ENCODE data around the gene SPATA2L. TPM values are rescaled to one million over a fixed set of nuclear protein-coding genes. Genes with fewer than 3 reads are reported as not detected.
"Not testable (repeated sequence)": the region's sequence is repeated elsewhere in the genome, so short reads cannot be mapped to it uniquely, and the experiment has no call there.

SPATA2L gene
- total and polyA plus RNA-seq, 3 experiments from 2014 or later = 7.0 to 10.3 (median 7.6) TPM

DNA sequence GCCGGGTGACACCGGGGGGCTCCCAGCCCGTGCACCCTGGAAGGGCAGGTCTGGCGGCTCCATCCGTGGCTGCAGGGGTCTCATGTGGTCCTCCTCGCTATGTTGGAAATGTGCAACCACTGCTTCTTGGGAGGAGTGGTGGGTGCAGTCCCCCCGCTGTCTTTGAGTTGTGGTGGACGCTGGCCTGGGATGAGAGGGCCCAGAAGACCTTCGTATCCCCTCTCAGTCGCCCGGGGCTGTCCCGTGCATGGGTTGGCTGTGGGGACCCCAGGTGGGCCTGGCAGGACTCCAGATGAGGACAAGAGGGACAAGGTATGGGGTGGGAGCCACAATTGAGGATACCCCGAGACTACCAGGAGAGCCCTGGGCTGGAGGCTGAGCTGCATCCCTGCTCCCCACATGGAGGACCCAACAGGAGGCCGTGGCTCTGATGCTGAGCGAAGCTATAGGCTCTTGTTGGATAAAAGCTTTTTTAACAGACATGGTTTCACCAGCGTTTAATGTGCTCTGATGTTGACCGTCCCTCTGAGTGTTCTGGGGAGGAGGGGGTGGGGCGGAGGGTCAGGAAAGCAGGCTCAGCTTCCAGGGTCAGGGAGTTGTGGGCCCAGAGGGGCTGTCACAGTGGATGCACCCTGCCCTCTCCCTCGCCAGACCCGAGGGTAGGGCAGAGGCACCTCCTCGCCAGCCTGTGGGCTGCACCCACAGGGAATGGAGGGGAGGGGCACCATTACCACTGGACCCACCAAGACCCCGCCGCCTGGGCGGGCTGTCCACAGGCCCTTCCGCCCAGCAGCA, 5.4 kb downstream of the SPATA2L start:
- H3K36me3 Mint-ChIP-seq = peaks cover 0 to 39% (median 0%) of the 10 kb centered on the region in 3 donors
- peaks cover 27% of the 10 kb centered on the region for H3K4me1 ChIP-seq (ENCODE audit: insufficient read depth, low read length)
- no peak overlapping the region for H3K4me3 ChIP-seq (ENCODE audit: low read length)
- H3K4me3 Mint-ChIP-seq = peak overlapping the region in 2 of 7 donors; percentile 44 to 61
- H3K27me3 ChIP-seq (ENCODE audit: insufficient read depth, low read length, poor library complexity, severe bottlenecking) = no peaks in the 10 kb centered on the region
- CTCF ChIA-PET = interaction anchor here (6.7 to 17.8 kb wide), 2 partner anchors 91 to 164 kb away, joined by 111 to 323 read pairs; no protein-coding TSS in a partner anchor
- H3K4me1 Mint-ChIP-seq = peaks cover 12 to 37% (median 19%) of the 10 kb centered on the region in 3 donors
- POLR2A ChIA-PET = no interaction called here
- no peak overlapping the region for H3K27ac ChIP-seq (ENCODE audit: low read depth, low read length)
- no peaks in the 10 kb centered on the region for H3K27me3 Mint-ChIP-seq
- no peaks in the 10 kb centered on the region for H3K9me3 Mint-ChIP-seq
- H3K36me3 ChIP-seq (ENCODE audit: insufficient read depth, low read length) = peaks cover 10% of the 10 kb centered on the region
- H3K27ac Mint-ChIP-seq = peak overlapping the region in 4 of 8 donors; percentile 51 to 91 (median 70)
- peak in 1 of 5 donors; percentile 39 for DNase-seq
- no peaks in the 10 kb centered on the region for H3K9me3 ChIP-seq (ENCODE audit: low read length)

DNA sequence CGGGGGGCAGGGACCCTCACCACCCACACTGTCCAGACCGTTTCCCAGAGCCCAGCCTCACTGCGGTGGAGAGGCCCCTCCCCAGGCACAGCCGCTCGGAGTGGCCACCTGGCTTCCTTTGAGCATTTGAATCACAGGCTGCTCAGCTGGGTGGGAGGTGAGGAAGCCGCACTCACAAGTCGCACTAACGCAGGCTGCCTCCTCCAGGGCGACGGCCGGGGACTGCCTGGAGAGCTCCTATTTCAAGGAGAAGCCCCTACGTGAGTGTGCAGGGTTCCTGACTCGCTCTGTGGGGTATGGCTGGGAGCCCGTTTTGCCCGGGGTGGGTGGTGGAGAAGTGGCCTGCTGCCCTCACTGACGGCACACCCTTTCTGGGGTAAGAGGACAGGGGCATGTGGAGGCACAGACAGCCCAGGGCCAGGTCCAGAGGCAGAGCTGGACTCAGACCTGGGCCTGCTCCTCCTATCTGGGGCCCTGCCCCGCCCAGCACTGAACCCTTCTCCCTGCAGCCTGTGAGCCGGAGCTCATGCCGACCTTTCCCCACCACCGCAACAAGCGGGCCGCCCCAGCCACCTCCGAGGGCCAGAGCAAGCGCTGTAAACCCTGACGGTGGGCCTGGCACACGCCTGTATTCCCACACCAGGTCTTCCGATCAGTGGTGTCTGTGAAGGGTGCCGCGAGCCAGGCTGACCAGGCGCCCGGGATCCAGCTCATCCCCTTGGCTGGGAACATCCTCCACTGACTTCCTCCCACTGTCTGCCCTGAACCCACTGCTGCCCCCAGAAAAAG, 6.2 kb downstream of the SPATA2L start:
- Histone ChIP-seq H3K27ac (ENCODE audit: low read depth, low read length) (no peak overlapping the region), H3K36me3 (ENCODE audit: insufficient read depth, low read length) (peaks cover 10% of the 10 kb centered on the region), H3K27me3 (ENCODE audit: insufficient read depth, low read length, poor library complexity, severe bottlenecking) (no peaks in the 10 kb centered on the region), H3K4me1 (ENCODE audit: insufficient read depth, low read length) (peaks cover 21% of the 10 kb centered on the region), H3K9me3 (ENCODE audit: low read length) (no peaks in the 10 kb centered on the region), H3K4me3 (ENCODE audit: low read length) (no peak overlapping the region)
- H3K4me3 Mint-ChIP-seq = peak overlapping the region in 1 of 7 donors; percentile 42
- ChIA-PET POLR2A (no interaction called here), CTCF (interaction anchor here (1.1 to 17.8 kb wide), 3 partner anchors 92 to 165 kb away, joined by 4 to 323 read pairs (median 111); no protein-coding TSS in a partner anchor)
- no peaks in the 10 kb centered on the region for H3K27me3 Mint-ChIP-seq
- H3K36me3 Mint-ChIP-seq = peaks cover 0 to 45% (median 2%) of the 10 kb centered on the region in 3 donors
- DNase-seq = peak in 1 of 5 donors; percentile 45
- H3K27ac Mint-ChIP-seq = peak overlapping the region in 4 of 8 donors; percentile 8 to 68 (median 56)
- peaks cover 12 to 31% (median 19%) of the 10 kb centered on the region in 3 donors for H3K4me1 Mint-ChIP-seq
- H3K9me3 Mint-ChIP-seq = no peaks in the 10 kb centered on the region

DNA sequence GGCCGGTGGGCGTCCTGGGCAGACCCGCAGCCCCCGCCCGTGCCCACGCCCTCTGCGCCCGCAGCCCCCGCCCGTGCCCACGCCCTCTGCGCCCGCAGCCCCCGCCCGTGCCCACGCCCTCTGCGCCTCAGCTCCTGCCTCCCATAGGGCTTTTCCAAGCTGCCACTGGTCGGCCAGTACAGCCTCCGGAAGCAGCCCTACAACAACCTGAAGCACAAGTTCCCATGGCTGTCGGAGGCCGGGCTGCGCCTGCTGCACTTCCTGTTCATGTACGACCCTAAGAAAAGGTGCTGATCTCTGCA, 6.8 kb downstream of the SPATA2L start:
- H3K27me3 Mint-ChIP-seq; H3K9me3 Mint-ChIP-seq; H3K4me3 ChIP-seq (ENCODE audit: low read length); H3K9me3 ChIP-seq (ENCODE audit: low read length); POLR2A ChIA-PET; DNase-seq; H3K27ac ChIP-seq (ENCODE audit: low read depth, low read length); H3K4me3 Mint-ChIP-seq; H3K27me3 ChIP-seq (ENCODE audit: insufficient read depth, low read length, poor library complexity, severe bottlenecking): not testable (repeated sequence)
- peak overlapping the region in 1 of 8 donors; percentile 67 for H3K27ac Mint-ChIP-seq
- Histone ChIP-seq H3K36me3 (ENCODE audit: insufficient read depth, low read length) (peaks cover 10% of the 10 kb centered on the region), H3K4me1 (ENCODE audit: insufficient read depth, low read length) (peaks cover 16% of the 10 kb centered on the region)
- CTCF ChIA-PET = interaction anchor here (1.1 to 17.8 kb wide), 2 partner anchors 93 to 106 kb away, joined by 4 to 323 read pairs; no protein-coding TSS in a partner anchor
- peaks cover 8 to 25% (median 15%) of the 10 kb centered on the region in 3 donors for H3K4me1 Mint-ChIP-seq
- peaks cover 0 to 50% (median 2%) of the 10 kb centered on the region in 3 donors for H3K36me3 Mint-ChIP-seq

DNA sequence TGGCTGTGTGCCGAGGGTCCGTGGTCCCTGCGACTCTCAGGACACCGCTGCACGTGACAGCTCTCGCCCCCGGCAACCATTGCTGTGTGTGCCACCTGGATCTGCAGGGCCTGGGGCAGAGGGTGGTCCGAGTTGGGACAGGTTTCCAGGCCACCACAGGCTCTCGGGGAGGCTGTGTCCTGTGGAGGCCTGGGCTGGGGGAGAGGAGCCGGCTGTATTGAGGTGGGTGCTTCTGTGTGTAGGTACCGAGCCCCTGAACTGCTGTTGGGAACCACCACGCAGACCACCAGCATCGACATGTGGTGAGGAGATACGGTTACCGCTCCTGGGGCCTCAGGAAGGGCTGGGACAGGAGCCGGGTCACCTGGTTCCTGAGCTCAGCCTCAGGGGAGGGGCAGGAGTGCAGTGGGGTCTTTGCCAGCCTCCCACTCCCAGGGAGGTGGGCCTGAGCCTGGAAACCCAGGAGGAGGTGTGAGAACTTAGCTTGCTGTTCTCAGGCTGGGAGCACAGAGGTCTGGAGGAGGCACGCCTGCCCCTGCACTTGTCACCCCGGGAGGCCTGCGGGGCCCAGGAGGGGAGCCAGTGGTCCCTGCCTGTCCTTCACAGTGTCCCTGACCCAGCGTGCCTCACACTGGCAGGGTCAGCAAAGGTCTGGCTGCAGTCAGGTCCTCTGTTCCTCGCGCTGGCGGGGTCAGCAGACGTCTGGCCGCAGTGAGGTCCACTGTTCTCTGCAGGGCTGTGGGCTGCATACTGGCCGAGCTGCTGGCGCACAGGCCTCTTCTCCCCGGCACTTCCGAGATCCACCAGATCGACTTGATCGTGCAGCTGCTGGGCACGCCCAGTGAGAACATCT, 7.3 kb downstream of the SPATA2L start:
- POLR2A ChIA-PET = no interaction called here

DNA sequence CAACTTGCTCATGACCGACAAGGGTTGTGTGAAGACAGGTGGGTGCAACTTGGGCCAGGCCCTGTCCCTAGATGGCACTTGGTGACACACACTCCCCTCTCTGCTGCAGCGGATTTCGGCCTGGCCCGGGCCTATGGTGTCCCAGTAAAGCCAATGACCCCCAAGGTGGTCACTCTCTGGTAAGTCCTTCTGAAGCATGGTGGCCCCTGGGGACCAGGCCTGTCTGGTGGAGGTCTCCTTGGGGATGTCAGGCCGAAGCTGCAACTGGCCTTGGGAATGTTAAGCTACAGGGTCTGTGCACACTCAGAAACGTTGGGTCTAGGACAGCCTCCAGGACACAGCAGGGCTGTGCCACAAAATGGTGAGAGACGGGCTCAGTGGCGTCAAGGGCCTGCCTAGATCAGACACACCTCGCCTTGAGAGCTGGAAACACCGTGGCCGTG, 8.2 kb downstream of the SPATA2L start:
- no peaks in the 10 kb centered on the region for H3K9me3 ChIP-seq (ENCODE audit: low read length)
- H3K4me3 Mint-ChIP-seq = peak overlapping the region in 1 of 7 donors; percentile 32
- peaks cover 0 to 48% (median 2%) of the 10 kb centered on the region in 3 donors for H3K36me3 Mint-ChIP-seq
- H3K4me1 Mint-ChIP-seq = peaks cover 4 to 24% (median 13%) of the 10 kb centered on the region in 3 donors
- ChIA-PET CTCF (interaction anchor here (1.0 kb wide), 1 partner anchor 217 kb away, joined by 3 read pairs; no protein-coding TSS in a partner anchor), POLR2A (no interaction called here)
- no peak for DNase-seq
- no peak overlapping the region for H3K27ac ChIP-seq (ENCODE audit: low read depth, low read length)
- H3K27ac Mint-ChIP-seq = peak overlapping the region in 1 of 8 donors; percentile 52
- peaks cover 15% of the 10 kb centered on the region for H3K36me3 ChIP-seq (ENCODE audit: insufficient read depth, low read length)
- H3K27me3 Mint-ChIP-seq = no peaks in the 10 kb centered on the region
- peaks cover 14% of the 10 kb centered on the region for H3K4me1 ChIP-seq (ENCODE audit: insufficient read depth, low read length)
- H3K27me3 ChIP-seq (ENCODE audit: insufficient read depth, low read length, poor library complexity, severe bottlenecking) = no peaks in the 10 kb centered on the region
- no peaks in the 10 kb centered on the region for H3K9me3 Mint-ChIP-seq
- no peak overlapping the region for H3K4me3 ChIP-seq (ENCODE audit: low read length)

More for the DNA sequence above, 7.3 kb downstream of the SPATA2L start:
- Histone ChIP-seq H3K27me3 (ENCODE audit: insufficient read depth, low read length, poor library complexity, severe bottlenecking) (no peaks in the 10 kb centered on the region), H3K4me3 (ENCODE audit: low read length) (no peak overlapping the region), H3K36me3 (ENCODE audit: insufficient read depth, low read length) (peaks cover 13% of the 10 kb centered on the region), H3K9me3 (ENCODE audit: low read length) (no peaks in the 10 kb centered on the region), H3K27ac (ENCODE audit: low read depth, low read length) (no peak overlapping the region), H3K4me1 (ENCODE audit: insufficient read depth, low read length) (peaks cover 14% of the 10 kb centered on the region)
- no peaks in the 10 kb centered on the region for H3K9me3 Mint-ChIP-seq
- DNase-seq = no peak
- H3K36me3 Mint-ChIP-seq = peaks cover 0 to 49% (median 2%) of the 10 kb centered on the region in 3 donors
- H3K4me3 Mint-ChIP-seq = no peak overlapping the region
- H3K4me1 Mint-ChIP-seq = peaks cover 7 to 24% (median 15%) of the 10 kb centered on the region in 3 donors
- CTCF ChIA-PET = interaction anchor here (1.0 to 17.8 kb wide), 3 partner anchors 93 to 216 kb away, joined by 3 to 323 read pairs (median 4); no protein-coding TSS in a partner anchor
- peak overlapping the region in 3 of 8 donors; percentile 38 to 67 (median 57) for H3K27ac Mint-ChIP-seq
- H3K27me3 Mint-ChIP-seq = no peaks in the 10 kb centered on the region

DNA sequence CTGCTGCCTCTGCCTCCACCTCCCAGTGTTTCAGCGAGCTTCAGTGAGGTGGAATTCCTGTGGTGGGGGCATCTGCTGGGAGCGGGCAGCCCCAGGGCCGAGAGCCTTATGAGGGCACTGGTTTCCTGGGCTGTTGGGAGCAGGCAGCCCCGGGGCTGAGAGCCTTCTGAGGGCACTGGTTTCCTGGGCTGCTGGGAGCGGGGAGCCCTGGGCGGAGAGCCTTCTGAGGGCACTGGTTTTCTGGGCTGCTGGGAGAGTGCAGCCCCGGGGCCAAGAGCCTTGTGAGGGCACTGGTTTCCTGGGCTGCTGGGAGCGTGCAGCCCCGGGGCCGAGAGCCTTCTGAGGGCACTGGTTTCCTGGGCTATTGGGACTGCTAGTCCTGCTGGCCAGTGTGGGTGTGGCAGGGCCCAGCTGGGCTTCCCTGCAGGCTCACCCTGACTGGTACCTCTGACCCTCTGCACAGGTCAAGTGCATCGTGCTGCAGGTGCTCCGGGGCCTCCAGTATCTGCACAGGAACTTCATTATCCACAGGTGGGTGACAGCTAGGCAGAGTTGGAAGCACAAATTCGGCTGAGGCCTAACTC, 9.4 kb downstream of the SPATA2L start:
- H3K9me3 ChIP-seq (ENCODE audit: low read length) = no peaks in the 10 kb centered on the region
- H3K4me3 ChIP-seq (ENCODE audit: low read length) = no peak overlapping the region
- Mint-ChIP-seq H3K27ac (peak overlapping the region in 1 of 8 donors; percentile 6), H3K36me3 (peaks cover 0 to 48% (median 2%) of the 10 kb centered on the region in 3 donors), H3K27me3 (no peaks in the 10 kb centered on the region), H3K4me1 (peaks cover 12 to 30% (median 20%) of the 10 kb centered on the region in 3 donors), H3K4me3 (peak overlapping the region in 1 of 7 donors; percentile 36), H3K9me3 (no peaks in the 10 kb centered on the region)
- no peak overlapping the region for H3K27ac ChIP-seq (ENCODE audit: low read depth, low read length)
- no peaks in the 10 kb centered on the region for H3K27me3 ChIP-seq (ENCODE audit: insufficient read depth, low read length, poor library complexity, severe bottlenecking)
- ChIA-PET POLR2A (no interaction called here), CTCF (interaction anchor here (1.3 kb wide), 1 partner anchor 8 kb away, joined by 3 read pairs; no protein-coding TSS in a partner anchor)
- H3K4me1 ChIP-seq (ENCODE audit: insufficient read depth, low read length) = peaks cover 22% of the 10 kb centered on the region
- DNase-seq = no peak
- H3K36me3 ChIP-seq (ENCODE audit: insufficient read depth, low read length) = peaks cover 15% of the 10 kb centered on the region

All from CD8-positive, alpha-beta memory T cell (primary cell).